ENCODE measurements around the gene TMEM258.

DNA sequence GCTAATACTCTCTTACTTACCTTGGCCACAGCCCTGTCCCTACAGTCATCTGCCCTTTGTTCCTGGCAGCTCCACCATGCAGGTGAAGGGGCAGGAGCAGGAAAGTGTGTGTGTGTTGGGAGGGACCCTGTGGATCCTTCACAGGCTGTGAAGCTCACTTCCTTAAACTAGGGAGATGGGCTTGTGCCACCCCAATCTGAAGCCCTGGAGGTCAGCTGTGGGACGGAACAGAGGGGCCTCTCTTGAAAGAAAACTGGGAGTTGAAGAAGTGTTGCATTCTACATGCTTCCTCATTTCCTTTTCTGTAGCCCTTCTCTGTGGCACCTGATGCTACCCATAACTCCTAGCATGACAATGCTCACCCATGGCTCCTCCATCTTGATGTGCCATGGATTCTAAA is 12.7 kb upstream of the TMEM258 start:
- TF ChIP-seq, protein P1, sequence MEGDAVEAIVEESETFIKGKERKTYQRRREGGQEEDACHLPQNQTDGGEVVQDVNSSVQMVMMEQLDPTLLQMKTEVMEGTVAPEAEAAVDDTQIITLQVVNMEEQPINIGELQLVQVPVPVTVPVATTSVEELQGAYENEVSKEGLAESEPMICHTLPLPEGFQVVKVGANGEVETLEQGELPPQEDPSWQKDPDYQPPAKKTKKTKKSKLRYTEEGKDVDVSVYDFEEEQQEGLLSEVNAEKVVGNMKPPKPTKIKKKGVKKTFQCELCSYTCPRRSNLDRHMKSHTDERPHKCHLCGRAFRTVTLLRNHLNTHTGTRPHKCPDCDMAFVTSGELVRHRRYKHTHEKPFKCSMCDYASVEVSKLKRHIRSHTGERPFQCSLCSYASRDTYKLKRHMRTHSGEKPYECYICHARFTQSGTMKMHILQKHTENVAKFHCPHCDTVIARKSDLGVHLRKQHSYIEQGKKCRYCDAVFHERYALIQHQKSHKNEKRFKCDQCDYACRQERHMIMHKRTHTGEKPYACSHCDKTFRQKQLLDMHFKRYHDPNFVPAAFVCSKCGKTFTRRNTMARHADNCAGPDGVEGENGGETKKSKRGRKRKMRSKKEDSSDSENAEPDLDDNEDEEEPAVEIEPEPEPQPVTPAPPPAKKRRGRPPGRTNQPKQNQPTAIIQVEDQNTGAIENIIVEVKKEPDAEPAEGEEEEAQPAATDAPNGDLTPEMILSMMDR (conservative IDR thresholded peaks at IDR 0.05; ENCODE audit: low read depth, low read length): no peak
- TF ChIP-seq CEBPB (IDR thresholded peaks at IDR 0.05; ENCODE audit: low read depth, low read length) (no peak), POLR2A (IDR thresholded peaks at IDR 0.05; ENCODE audit: low read depth, low read length) (no peak)

Measured in IMR-90 (cell line).